Measurements from ENCODE around the gene SLC24A3. TPM values are rescaled to one million over a fixed set of nuclear protein-coding genes. Genes with fewer than 3 reads are reported as not detected.

SLC24A3 gene
- total RNA-seq, 1 experiment from 2014 or later: not detected

DNA sequence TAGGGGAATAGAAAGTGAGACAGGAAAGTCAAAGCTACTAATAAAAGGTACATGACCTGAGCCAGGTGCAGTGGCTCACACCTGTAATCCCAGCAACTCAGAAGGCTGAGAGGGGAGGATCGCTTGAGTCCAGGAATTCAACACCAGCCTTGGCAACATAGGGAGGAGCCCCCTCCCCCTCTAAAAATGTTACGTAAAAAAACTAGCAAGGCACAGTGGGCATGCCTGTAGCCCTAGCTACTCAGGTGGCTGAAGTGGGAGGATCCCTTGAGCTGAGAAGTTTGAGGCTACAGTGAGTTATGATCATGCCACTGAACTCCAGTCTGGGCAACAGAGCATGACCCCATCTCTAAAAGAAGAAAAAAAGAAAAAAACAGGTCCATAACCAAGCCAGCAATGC lies 359.6 kb downstream of the SLC24A3 start:
- TF ChIP-seq, protein P1, sequence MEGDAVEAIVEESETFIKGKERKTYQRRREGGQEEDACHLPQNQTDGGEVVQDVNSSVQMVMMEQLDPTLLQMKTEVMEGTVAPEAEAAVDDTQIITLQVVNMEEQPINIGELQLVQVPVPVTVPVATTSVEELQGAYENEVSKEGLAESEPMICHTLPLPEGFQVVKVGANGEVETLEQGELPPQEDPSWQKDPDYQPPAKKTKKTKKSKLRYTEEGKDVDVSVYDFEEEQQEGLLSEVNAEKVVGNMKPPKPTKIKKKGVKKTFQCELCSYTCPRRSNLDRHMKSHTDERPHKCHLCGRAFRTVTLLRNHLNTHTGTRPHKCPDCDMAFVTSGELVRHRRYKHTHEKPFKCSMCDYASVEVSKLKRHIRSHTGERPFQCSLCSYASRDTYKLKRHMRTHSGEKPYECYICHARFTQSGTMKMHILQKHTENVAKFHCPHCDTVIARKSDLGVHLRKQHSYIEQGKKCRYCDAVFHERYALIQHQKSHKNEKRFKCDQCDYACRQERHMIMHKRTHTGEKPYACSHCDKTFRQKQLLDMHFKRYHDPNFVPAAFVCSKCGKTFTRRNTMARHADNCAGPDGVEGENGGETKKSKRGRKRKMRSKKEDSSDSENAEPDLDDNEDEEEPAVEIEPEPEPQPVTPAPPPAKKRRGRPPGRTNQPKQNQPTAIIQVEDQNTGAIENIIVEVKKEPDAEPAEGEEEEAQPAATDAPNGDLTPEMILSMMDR (conservative IDR thresholded peaks at IDR 0.05): no peak
- TF ChIP-seq EZH2 (IDR thresholded peaks at IDR 0.05; ENCODE audit: low read depth): no peak
- no peaks in the 10 kb centered on the region for H3K36me3 ChIP-seq (ENCODE audit: low read depth)
- ChIA-PET CTCF (no interaction called here), POLR2A (ENCODE audit: unreplicated experiment) (no interaction called here)
- no peak overlapping the region for H3K4me3 ChIP-seq
- H3K4me2 ChIP-seq: no peak overlapping the region
- H3K79me2 ChIP-seq (ENCODE audit: low read depth): no peaks in the 10 kb centered on the region
- H3K9me2 ChIP-seq (ENCODE audit: insufficient read depth): no peaks in the 10 kb centered on the region
- no peak overlapping the region for H2AFZ ChIP-seq
- no peak for DNase-seq
- H3F3A ChIP-seq (ENCODE audit: insufficient read depth, low read depth): no peaks in the 10 kb centered on the region
- H3K9me3 ChIP-seq (ENCODE audit: insufficient read depth, low read depth): no peaks in the 10 kb centered on the region
- peaks cover 17% of the 10 kb centered on the region for H3K27me3 ChIP-seq (ENCODE audit: insufficient read depth, low read depth)
- intact Hi-C loops (cut with micrococcal nuclease; ENCODE audit: unreplicated experiment): no loop called here
- BruUV-seq (replicated peaks): no TSS peak
- no peaks in the 10 kb centered on the region for H4K20me1 ChIP-seq (ENCODE audit: insufficient read depth)
- H3K4me1 ChIP-seq (replicated peaks; ENCODE audit: insufficient read depth): no peaks in the 10 kb centered on the region
- no peak overlapping the region for H3K27ac ChIP-seq

DNA sequence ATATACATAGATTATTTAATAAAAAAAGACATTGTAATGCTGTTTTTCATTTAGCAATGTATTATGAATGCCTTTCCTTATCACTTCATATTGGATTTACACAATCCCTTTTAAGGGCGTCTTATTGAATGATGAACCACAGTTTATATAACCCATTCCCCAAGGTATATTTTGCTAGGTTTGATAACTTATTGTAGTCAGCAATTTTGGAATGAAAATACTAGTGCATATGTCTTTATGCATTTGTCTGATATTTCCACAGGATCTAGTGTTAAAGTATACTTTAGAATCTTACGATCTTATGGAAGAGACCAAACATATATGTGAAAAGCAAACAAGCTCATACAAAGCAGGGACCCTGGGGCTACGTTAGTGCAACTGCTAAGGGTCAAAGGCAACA lies 365.2 kb downstream of the SLC24A3 start:
- ChIA-PET POLR2A (ENCODE audit: unreplicated experiment) (no interaction called here), CTCF (no interaction called here)
- Histone ChIP-seq H3K4me1 (replicated peaks; ENCODE audit: insufficient read depth) (no peaks in the 10 kb centered on the region), H3K79me2 (ENCODE audit: low read depth) (no peaks in the 10 kb centered on the region), H3K9me2 (ENCODE audit: insufficient read depth) (no peaks in the 10 kb centered on the region), H3F3A (ENCODE audit: insufficient read depth, low read depth) (no peaks in the 10 kb centered on the region), H4K20me1 (ENCODE audit: insufficient read depth) (no peaks in the 10 kb centered on the region), H3K27me3 (ENCODE audit: insufficient read depth, low read depth) (peaks cover 66% of the 10 kb centered on the region), H3K36me3 (ENCODE audit: low read depth) (no peaks in the 10 kb centered on the region), H3K4me3 (no peak overlapping the region), H2AFZ (no peak overlapping the region), H3K4me2 (no peak overlapping the region), H3K9me3 (ENCODE audit: insufficient read depth, low read depth) (no peaks in the 10 kb centered on the region), H3K27ac (no peak overlapping the region)
- intact Hi-C loops (cut with micrococcal nuclease; ENCODE audit: unreplicated experiment): no loop called here
- DNase-seq: no peak
- TF ChIP-seq, protein P1 (conservative IDR thresholded peaks at IDR 0.05): no peak
- no peak for TF ChIP-seq EZH2 (IDR thresholded peaks at IDR 0.05; ENCODE audit: low read depth)
- no TSS peak for BruUV-seq (replicated peaks)

- ChIA-PET CTCF (no interaction called here), POLR2A (ENCODE audit: unreplicated experiment) (no interaction called here)
Measured at GRCh38 chr20:19582782-19583181, 370.3 kb downstream of the SLC24A3 start.

More at GRCh38 chr20:19582782-19583181, 370.3 kb downstream of the SLC24A3 start:
- Histone ChIP-seq H3K27me3 (ENCODE audit: insufficient read depth, low read depth) (peaks cover 95% of the 10 kb centered on the region), H3K4me1 (replicated peaks; ENCODE audit: insufficient read depth) (no peaks in the 10 kb centered on the region), H3K9me2 (ENCODE audit: insufficient read depth) (no peaks in the 10 kb centered on the region), H4K20me1 (ENCODE audit: insufficient read depth) (0 out of 2 replicates have a peak, but pooled peaks cover 3% of the 10 kb centered on the region), H3K9me3 (ENCODE audit: insufficient read depth, low read depth) (no peaks in the 10 kb centered on the region), H2AFZ (no peak overlapping the region), H3K4me2 (no peak overlapping the region), H3K79me2 (ENCODE audit: low read depth) (no peaks in the 10 kb centered on the region), H3K4me3 (no peak overlapping the region), H3K36me3 (ENCODE audit: low read depth) (no peaks in the 10 kb centered on the region), H3K27ac (no peak overlapping the region), H3F3A (ENCODE audit: insufficient read depth, low read depth) (no peaks in the 10 kb centered on the region)
- intact Hi-C loops (cut with micrococcal nuclease; ENCODE audit: unreplicated experiment): no loop called here
- no peak for TF ChIP-seq EZH2 (IDR thresholded peaks at IDR 0.05; ENCODE audit: low read depth)
- TF ChIP-seq, protein P1 (conservative IDR thresholded peaks at IDR 0.05): no peak
- DNase-seq: peak in 1 of 2 experiments; percentile 10
- BruUV-seq (replicated peaks): no TSS peak

All from PC-9 (cell line).